Testis (tissue), 3 donors: ENCODE results near the gene PHLDA1. TPM values are rescaled to one million over a fixed set of nuclear protein-coding genes. Genes with fewer than 3 reads are reported as not detected.
A peak's percentile ranks its signal among the peaks of the same experiment; 100 is the strongest.

Experiments
- DNase-seq: peaks from one replicate; pipeline ENCODE4 v3.0.0-alpha.2; 2019
- H3K27ac ChIP-seq, 2 donors: fragments of 200-600 bp; sonication (generic); one replicate each; pipeline ENCODE4 v1.5.1; 2019
- H3K27me3 ChIP-seq: fragments of 200-600 bp; sonication (generic); one replicate; pipeline ENCODE4 v1.5.1; 2019
- H3K36me3 ChIP-seq: fragments of 200-600 bp; sonication (generic); one replicate; pipeline ENCODE4 v1.5.1; 2017; ENCODE audit warnings: low read depth; ENCODE audit errors: missing control alignments
- H3K4me1 ChIP-seq: fragments of 200-600 bp; sonication (generic); one replicate; pipeline ENCODE4 v1.5.1; 2019
- H3K4me3 ChIP-seq, 2 donors: fragments of 200-600 bp; sonication (generic); one replicate each; pipeline ENCODE4 v1.5.1; 2017 to 2019
- H3K9me3 ChIP-seq: fragments of 200-600 bp; sonication (generic); one replicate; pipeline ENCODE4 v1.5.1; 2017
- CTCF ChIP-seq, 3 experiments: fragments of 450-650 bp in 2 of 3; fragments of 200-600 bp in 1 of 3; sonication (generic) in 1 of 3; IDR thresholded peaks; one replicate each; pipeline ENCODE4 v1.5.1; 2016 to 2019; ENCODE audit warnings: antibody characterized with exemption in 3 of 3, mild to moderate bottlenecking in 2 of 3, moderate library complexity in 1 of 3
- POLR2A ChIP-seq: fragments of 450-650 bp; IDR thresholded peaks from one replicate; pipeline ENCODE4 v1.6.1; 2017; ENCODE audit warnings: antibody characterized with exemption, mild to moderate bottlenecking, moderate library complexity
- WGBS, 2 donors: methylation state at CpG; one replicate each; pipeline ENCODE4 v1.1.5; 2018; 5-methylcytosine and 5-hydroxymethylcytosine counted together
- intact Hi-C: fragments of 100-400 bp; cut with DNase I; formaldehyde crosslinking; loops from one replicate; pipeline ENCODE4 v1.15.1; 2023; ENCODE audit warnings: low total_unique reads
- polyA plus RNA-seq: library from polyadenylated mRNA; stranded (reverse); fragments of 350-450 nt; fragmentation: Illumina TruSeq; extraction: RNeasy Lipid Tissue Mini Kit (QIAGEN cat#74804); gene quantifications from one replicate; pipeline ENCODE4 v1.2.3, GENCODE V29; 2014; ENCODE audit warnings: low read depth, low replicate concordance; ENCODE audit not compliant: insufficient read depth
- total RNA-seq, 2 donors: library from RNA; depleted of rRNA; stranded (reverse); fragments of >200 nt; gene quantifications; one replicate each; pipeline ENCODE4 v1.2.3, GENCODE V29; 2016

PHLDA1 gene
- total and polyA plus RNA-seq, 3 donors from 2014 or later = 7.7 to 10.9 (median 8.2) TPM

- TF ChIP-seq CTCF (IDR thresholded peaks at IDR 0.05) (no peak), POLR2A (no peak)
- no peaks in the 10 kb centered on the region for H3K9me3 ChIP-seq
- H3K4me1 ChIP-seq = peaks cover 8% of the 10 kb centered on the region
- no peaks in the 10 kb centered on the region for H3K27me3 ChIP-seq
- H3K36me3 ChIP-seq = no peaks in the 10 kb centered on the region
- H3K4me3 ChIP-seq = no peak overlapping the region
- 73% methylated on average over 10 of the region's 10 CpGs for WGBS, 2 donors
- H3K27ac ChIP-seq = no peak overlapping the region
- intact Hi-C loops = no loop called here
- DNase-seq = no peak
Measured at GRCh38 chr12:75981247-75982168, 50.1 kb downstream of the PHLDA1 start.

GRCh38 chr12:75979181-75979580 is 52.4 kb downstream of the PHLDA1 start:
- Histone ChIP-seq H3K4me1 (peaks cover 8% of the 10 kb centered on the region), H3K36me3 (no peaks in the 10 kb centered on the region), H3K9me3 (no peaks in the 10 kb centered on the region), H3K27me3 (no peaks in the 10 kb centered on the region), H3K4me3 (no peak overlapping the region), H3K27ac (no peak overlapping the region)
- TF ChIP-seq CTCF (IDR thresholded peaks at IDR 0.05) = no peak
- no peak for TF ChIP-seq POLR2A
- DNase-seq = no peak
- WGBS, 2 donors = 78 to 90% methylated on average over 2 of the region's 2 CpGs
- intact Hi-C loops = no loop called here

GRCh38 chr12:75978677-75979076 is 52.9 kb downstream of the PHLDA1 start:
- intact Hi-C loops = no loop called here
- TF ChIP-seq CTCF (IDR thresholded peaks at IDR 0.05) (no peak), POLR2A (no peak)
- Histone ChIP-seq H3K4me3 (no peak overlapping the region), H3K27me3 (no peaks in the 10 kb centered on the region), H3K27ac (peak overlapping the region in 1 of 2 donors; percentile 62), H3K9me3 (no peaks in the 10 kb centered on the region), H3K36me3 (no peaks in the 10 kb centered on the region), H3K4me1 (peaks cover 8% of the 10 kb centered on the region)
- 93 to 98% methylated on average over 3 of the region's 3 CpGs for WGBS, 2 donors
- DNase-seq = no peak

- no peak overlapping the region for H3K4me3 ChIP-seq
- intact Hi-C loops = no loop called here
- 38 to 44% methylated on average over 5 of the region's 5 CpGs for WGBS, 2 donors
Measured at GRCh38 chr12:75977952-75978671, 53.5 kb downstream of the PHLDA1 start.

More at GRCh38 chr12:75977952-75978671, 53.5 kb downstream of the PHLDA1 start:
- no peak for TF ChIP-seq POLR2A
- no peak for TF ChIP-seq CTCF (IDR thresholded peaks at IDR 0.05)
- peak overlapping the region in 1 of 2 donors; percentile 62 for H3K27ac ChIP-seq
- peaks cover 8% of the 10 kb centered on the region for H3K4me1 ChIP-seq
- H3K9me3 ChIP-seq = no peaks in the 10 kb centered on the region
- H3K27me3 ChIP-seq = no peaks in the 10 kb centered on the region
- DNase-seq = peak; percentile 31
- H3K36me3 ChIP-seq = no peaks in the 10 kb centered on the region
